ENCODE data around the gene SLC51B.

- no peak for TF ChIP-seq CTCF (conservative IDR thresholded peaks at IDR 0.05; ENCODE audit: low read depth, low read length)
- no peak for TF ChIP-seq CEBPB (IDR thresholded peaks at IDR 0.05; ENCODE audit: low read depth, low read length)
- no peak for TF ChIP-seq FOS (IDR thresholded peaks at IDR 0.05; ENCODE audit: low read depth, low read length)
- no peak for TF ChIP-seq POLR2A (IDR thresholded peaks at IDR 0.05; ENCODE audit: low read depth, low read length)
- no peak for TF ChIP-seq RFX5 (IDR thresholded peaks at IDR 0.05; ENCODE audit: low read depth, low read length)
- TF ChIP-seq MAFK (IDR thresholded peaks at IDR 0.05; ENCODE audit: low read depth, low read length), result no peak
- TF ChIP-seq RAD21 (IDR thresholded peaks at IDR 0.05; ENCODE audit: low read length), result no peak
- TF ChIP-seq SMC3 (IDR thresholded peaks at IDR 0.05; ENCODE audit: low read depth, low read length), result no peak
- TF ChIP-seq NFE2L2 (IDR thresholded peaks at IDR 0.05; ENCODE audit: low read depth, low read length), result no peak
- no peak for TF ChIP-seq RCOR1 (IDR thresholded peaks at IDR 0.05; ENCODE audit: insufficient replicate concordance, low read length)
- no peak for TF ChIP-seq MXI1 (IDR thresholded peaks at IDR 0.05; ENCODE audit: borderline replicate concordance, low read depth, low read length)
- no peak for TF ChIP-seq BHLHE40 (IDR thresholded peaks at IDR 0.05; ENCODE audit: low read depth, low read length)
Observed at GRCh38 chr15:65067317-65067644, 22.1 kb downstream of the SLC51B start.

Data from IMR-90 (cell line).